Measurements from ENCODE around the gene FGD3. TPM values are rescaled to one million over a fixed set of nuclear protein-coding genes. Genes with fewer than 3 reads are reported as not detected.

FGD3 gene
- polyA plus RNA-seq, 2 of the 4 experiments (the other 2 are of a cell fraction), result 0.18 to 0.23 TPM

DNA sequence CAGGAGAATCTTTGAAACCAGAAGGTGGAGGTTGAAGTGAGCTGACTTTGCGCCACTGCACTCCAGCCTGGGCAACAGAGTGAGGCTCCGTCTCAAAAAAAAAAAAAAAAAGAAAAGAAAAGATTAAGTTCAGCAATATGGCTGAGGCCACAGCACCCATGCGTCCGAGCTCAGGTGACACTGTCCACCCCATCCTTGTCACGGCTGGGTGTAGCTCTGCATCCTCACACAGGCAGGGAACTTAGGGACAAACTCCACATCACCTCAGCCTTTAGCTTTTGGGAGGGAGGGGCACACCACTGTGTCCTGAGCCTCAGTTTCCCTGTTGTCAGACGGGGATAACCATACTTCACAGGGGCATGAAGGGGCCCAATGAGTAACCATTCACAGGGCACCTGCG, 15.5 kb downstream of the FGD3 start:
- ChIA-PET POLR2A (interaction anchor here (0.7 kb wide), 1 partner anchor 25 kb away, joined by 6 read pairs; no protein-coding TSS in a partner anchor), CTCF (interaction anchor here (0.9 kb wide), 1 partner anchor 14 kb away, joined by 3 read pairs; no protein-coding TSS in a partner anchor)
- TF ChIP-seq CBX8 (IDR thresholded peaks at IDR 0.05) (no peak), HOXA7 (CRISPR knock-in tag; IDR thresholded peaks at IDR 0.05) (no peak), MAZ (IDR thresholded peaks at IDR 0.05; ENCODE audit: borderline replicate concordance, low read depth, low read length) (no peak), SREBF2 (IDR thresholded peaks at IDR 0.05) (no peak), ZC3H11A (IDR thresholded peaks at IDR 0.05) (no peak), NFE2L2 (conservative IDR thresholded peaks at IDR 0.05; ENCODE audit: low read length) (no peak), JUNB (IDR thresholded peaks at IDR 0.05) (no peak), ZFP36 (IDR thresholded peaks at IDR 0.05; ENCODE audit: borderline replicate concordance, partially characterized antibody) (no peak), CHD4 (IDR thresholded peaks at IDR 0.05; ENCODE audit: borderline replicate concordance) (no peak), SMC3 (IDR thresholded peaks at IDR 0.05) (no peak), NPAS2 (CRISPR knock-in tag; IDR thresholded peaks at IDR 0.05; ENCODE audit: borderline replicate concordance) (no peak), HDAC2 (IDR thresholded peaks at IDR 0.05) (no peak), RNF2 (IDR thresholded peaks at IDR 0.05; ENCODE audit: borderline replicate concordance, low read depth) (no peak), TP53 (CRISPR knock-in tag; IDR thresholded peaks at IDR 0.05) (no peak), HEYL (CRISPR knock-in tag; IDR thresholded peaks at IDR 0.05) (no peak), RCOR1 (IDR thresholded peaks at IDR 0.05; ENCODE audit: low read depth, low read length) (no peak), ZNF302 (CRISPR knock-in tag; IDR thresholded peaks at IDR 0.05) (no peak), MAFK (IDR thresholded peaks at IDR 0.05; ENCODE audit: partially characterized antibody) (no peak)
- TF ChIP-seq, protein P1, sequence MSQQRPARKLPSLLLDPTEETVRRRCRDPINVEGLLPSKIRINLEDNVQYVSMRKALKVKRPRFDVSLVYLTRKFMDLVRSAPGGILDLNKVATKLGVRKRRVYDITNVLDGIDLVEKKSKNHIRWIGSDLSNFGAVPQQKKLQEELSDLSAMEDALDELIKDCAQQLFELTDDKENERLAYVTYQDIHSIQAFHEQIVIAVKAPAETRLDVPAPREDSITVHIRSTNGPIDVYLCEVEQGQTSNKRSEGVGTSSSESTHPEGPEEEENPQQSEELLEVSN (IDR thresholded peaks at IDR 0.05; ENCODE audit: borderline replicate concordance, low read depth), result no peak
- TF ChIP-seq, protein P2, sequence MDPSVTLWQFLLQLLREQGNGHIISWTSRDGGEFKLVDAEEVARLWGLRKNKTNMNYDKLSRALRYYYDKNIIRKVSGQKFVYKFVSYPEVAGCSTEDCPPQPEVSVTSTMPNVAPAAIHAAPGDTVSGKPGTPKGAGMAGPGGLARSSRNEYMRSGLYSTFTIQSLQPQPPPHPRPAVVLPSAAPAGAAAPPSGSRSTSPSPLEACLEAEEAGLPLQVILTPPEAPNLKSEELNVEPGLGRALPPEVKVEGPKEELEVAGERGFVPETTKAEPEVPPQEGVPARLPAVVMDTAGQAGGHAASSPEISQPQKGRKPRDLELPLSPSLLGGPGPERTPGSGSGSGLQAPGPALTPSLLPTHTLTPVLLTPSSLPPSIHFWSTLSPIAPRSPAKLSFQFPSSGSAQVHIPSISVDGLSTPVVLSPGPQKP (IDR thresholded peaks at IDR 0.05; ENCODE audit: low read depth, low read length), result no peak
- Histone ChIP-seq H3K4me1 (no peaks in the 10 kb centered on the region), H3K9me3 (no peaks in the 10 kb centered on the region), H3K4me3 (no peak overlapping the region), H3K27ac (no peak overlapping the region), H3K4me2 (no peak overlapping the region)
- DNase-seq (ENCODE audit: low read depth in 1 of 2, low spot score in 1 of 2) (no peak), FAIRE-seq (no peak), ATAC-seq (no peak)
- 66% methylated on average over 7 of the region's 7 CpGs for WGBS (ENCODE audit: missing lambda C conversion rate)

DNA sequence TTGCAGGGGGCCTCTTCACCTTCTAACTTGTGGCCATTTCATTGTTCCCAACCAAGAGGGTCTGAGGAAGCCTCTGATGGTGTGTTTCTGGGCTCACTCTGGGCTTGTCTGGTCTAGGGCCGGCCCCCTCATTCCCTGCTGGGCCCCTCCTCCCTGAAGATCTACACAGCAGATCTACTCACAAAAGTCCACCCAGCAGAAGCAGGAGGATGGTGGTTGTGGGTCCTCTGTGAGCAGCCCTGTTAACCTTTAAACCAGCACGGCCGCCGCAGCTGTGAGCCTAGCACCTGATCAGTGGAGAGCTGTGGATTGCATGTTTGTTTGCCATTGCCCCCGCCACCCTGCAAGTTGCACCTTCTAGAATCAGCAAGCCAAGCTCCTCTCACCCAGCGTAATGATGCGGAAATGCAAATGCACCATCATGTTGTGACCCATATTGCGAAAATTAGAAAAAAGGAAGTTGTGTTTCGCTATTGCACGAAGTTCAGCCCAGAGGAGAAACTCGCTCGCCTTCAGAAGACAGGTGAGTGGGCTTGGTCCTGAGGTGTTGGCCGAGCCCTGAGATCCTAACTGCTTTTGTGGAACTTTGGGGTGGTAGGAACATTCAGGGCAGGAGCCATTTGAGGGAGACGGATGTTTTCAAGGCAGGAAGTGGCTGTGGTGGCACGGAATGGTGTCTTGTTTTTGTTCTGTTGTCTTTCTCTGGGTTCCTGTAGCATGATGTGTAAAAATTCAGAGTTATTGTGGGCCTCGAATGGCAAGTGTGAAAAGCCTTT, 16.7 kb downstream of the FGD3 start:
- H3K9me3 ChIP-seq, result no peaks in the 10 kb centered on the region
- no peak overlapping the region for H3K4me3 ChIP-seq
- ChIA-PET POLR2A (no interaction called here), CTCF (interaction anchor here (1.3 kb wide), 1 partner anchor 11 kb away, joined by 4 read pairs; no protein-coding TSS in a partner anchor)
- H3K4me1 ChIP-seq, result no peaks in the 10 kb centered on the region
- no peak for FAIRE-seq
- no peak for DNase-seq (ENCODE audit: low read depth in 1 of 2, low spot score in 1 of 2)
- TF ChIP-seq POLR2A (IDR thresholded peaks at IDR 0.05; ENCODE audit: low read length) (no peak), FOSB (CRISPR knock-in tag; IDR thresholded peaks at IDR 0.05) (no peak), MAFK (IDR thresholded peaks at IDR 0.05; ENCODE audit: partially characterized antibody) (no peak), PHF8 (IDR thresholded peaks at IDR 0.05; ENCODE audit: borderline replicate concordance, low read depth) (no peak), EHMT2 (IDR thresholded peaks at IDR 0.05; ENCODE audit: low read depth) (no peak), ZC3H11A (IDR thresholded peaks at IDR 0.05) (no peak), EP300 (IDR thresholded peaks at IDR 0.05) (no peak), TP53 (CRISPR knock-in tag; IDR thresholded peaks at IDR 0.05) (no peak), NPAS2 (CRISPR knock-in tag; IDR thresholded peaks at IDR 0.05; ENCODE audit: borderline replicate concordance) (no peak), RARB (CRISPR knock-in tag; IDR thresholded peaks at IDR 0.05) (no peak), NR3C1 (IDR thresholded peaks at IDR 0.05) (no peak)
- TF ChIP-seq, protein P3, sequence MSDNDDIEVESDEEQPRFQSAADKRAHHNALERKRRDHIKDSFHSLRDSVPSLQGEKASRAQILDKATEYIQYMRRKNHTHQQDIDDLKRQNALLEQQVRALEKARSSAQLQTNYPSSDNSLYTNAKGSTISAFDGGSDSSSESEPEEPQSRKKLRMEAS (IDR thresholded peaks at IDR 0.05), result no peak
- no peak overlapping the region for H3K27ac ChIP-seq
- H3K4me2 ChIP-seq, result no peak overlapping the region
- no peak for ATAC-seq
- 76% methylated on average over 16 of the region's 16 CpGs for WGBS (ENCODE audit: missing lambda C conversion rate)

All from A549 (cell line).